GM06990 (cell line): ENCODE results near the gene DRICH1.
"Not testable (repeated sequence)": the region's sequence is repeated elsewhere in the genome, so short reads cannot be mapped to it uniquely, and the experiment has no call there.

Source experiments
- DNase-seq: peaks from one replicate; pipeline ENCODE4 v3.0.0-alpha.2; 2011; ENCODE audit not compliant: insufficient read length; ENCODE audit errors: extremely low read depth
- H3K27me3 ChIP-seq: replicated peaks from 2 replicates; pipeline ENCODE4 v1.6.0; 2011; ENCODE audit warnings: low read length; ENCODE audit not compliant: control insufficient read depth, insufficient read depth
- H3K36me3 ChIP-seq: 2 replicates; pipeline ENCODE4 v1.5.1; 2011; ENCODE audit warnings: low read length; ENCODE audit not compliant: control insufficient read depth, insufficient read depth
- H3K4me3 ChIP-seq: replicated peaks from 2 replicates; pipeline ENCODE4 v1.5.1; 2011; ENCODE audit warnings: low read depth, mild to moderate bottlenecking, control low read depth, low read length
- TF ChIP-seq, protein P1 (sequence below): IDR thresholded peaks from 2 replicates; pipeline ENCODE4 v1.5.1; 2011; ENCODE audit warnings: low read length, control low read depth, mild to moderate bottlenecking, inconsistent platforms; ENCODE audit not compliant: insufficient read depth, poor library complexity, severe bottlenecking

The DRICH1 gene

DNA sequence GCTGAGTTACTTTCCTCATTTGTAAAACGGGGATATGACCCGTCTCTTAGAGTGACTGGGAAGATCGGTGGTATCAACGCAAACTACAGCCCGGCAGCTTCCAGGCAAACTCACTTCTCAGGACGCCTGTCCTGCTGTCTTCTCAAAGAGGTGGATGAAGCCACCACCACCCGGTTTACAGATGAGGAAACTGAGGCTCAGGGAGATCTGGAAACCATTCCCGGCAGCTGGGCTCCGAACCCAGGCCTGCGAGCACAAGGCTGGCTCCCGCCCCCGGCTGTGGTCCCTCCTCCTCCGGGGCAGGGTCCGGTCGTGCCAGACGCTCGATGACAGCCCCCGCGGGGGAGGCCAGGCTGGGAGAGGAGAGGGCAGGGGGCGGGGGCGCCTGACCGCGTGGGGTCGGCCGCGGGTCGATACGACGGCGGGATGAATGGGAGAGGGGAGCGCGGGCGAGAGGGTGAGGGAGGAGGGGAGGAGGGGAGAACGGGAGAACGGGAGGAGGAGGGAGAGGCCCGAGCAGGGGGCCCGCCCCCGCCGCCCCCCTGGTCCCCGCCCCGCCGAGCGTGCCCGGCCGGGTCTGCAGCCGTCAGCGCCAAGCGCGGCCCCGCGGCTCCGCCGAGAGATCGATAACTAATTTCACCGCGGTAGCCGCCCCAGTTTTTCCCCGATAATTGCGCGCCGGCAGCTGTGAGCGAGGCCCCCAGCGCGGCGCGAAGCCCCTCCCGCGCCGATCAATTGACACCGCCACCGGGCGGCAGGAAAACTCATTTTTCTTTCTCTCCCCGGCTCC lies 66.0 kb downstream of the DRICH1 start:
- no peak for DNase-seq
- Histone ChIP-seq H3K4me3 (no peak overlapping the region), H3K27me3 (peaks cover 6% of the 10 kb centered on the region), H3K36me3 (no peaks in the 10 kb centered on the region)
- TF ChIP-seq, protein P1, sequence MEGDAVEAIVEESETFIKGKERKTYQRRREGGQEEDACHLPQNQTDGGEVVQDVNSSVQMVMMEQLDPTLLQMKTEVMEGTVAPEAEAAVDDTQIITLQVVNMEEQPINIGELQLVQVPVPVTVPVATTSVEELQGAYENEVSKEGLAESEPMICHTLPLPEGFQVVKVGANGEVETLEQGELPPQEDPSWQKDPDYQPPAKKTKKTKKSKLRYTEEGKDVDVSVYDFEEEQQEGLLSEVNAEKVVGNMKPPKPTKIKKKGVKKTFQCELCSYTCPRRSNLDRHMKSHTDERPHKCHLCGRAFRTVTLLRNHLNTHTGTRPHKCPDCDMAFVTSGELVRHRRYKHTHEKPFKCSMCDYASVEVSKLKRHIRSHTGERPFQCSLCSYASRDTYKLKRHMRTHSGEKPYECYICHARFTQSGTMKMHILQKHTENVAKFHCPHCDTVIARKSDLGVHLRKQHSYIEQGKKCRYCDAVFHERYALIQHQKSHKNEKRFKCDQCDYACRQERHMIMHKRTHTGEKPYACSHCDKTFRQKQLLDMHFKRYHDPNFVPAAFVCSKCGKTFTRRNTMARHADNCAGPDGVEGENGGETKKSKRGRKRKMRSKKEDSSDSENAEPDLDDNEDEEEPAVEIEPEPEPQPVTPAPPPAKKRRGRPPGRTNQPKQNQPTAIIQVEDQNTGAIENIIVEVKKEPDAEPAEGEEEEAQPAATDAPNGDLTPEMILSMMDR: no peak

DNA sequence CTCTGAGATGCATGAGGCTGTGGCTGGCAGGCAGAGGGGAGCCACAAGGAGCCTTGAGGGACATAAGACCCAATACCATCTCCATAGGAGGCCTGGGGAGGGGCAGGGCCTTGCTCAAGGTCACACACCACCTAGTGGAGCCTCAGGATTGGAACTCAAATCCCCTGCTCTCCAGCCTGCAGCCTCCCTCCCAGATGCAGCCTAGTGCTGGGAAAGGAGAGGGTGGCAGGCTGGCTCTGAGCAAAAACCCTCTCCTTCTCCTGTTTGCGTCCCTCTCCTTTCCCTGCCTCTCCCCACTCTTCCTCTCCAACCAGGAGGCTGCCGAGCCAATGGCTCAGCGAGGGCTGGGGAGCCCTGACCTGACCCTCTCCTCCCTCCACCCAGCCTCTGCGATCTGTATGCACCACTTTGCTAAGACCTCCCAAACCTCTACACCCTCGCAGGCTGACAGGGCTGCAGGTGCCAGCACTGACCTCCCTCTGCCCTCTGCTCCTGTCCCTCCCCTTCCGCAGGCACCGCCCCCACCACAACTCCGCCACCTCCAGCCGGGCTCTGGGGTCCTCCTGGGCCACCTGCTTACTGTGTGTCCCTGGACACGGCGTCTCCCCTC lies 66.7 kb downstream of the DRICH1 start:
- TF ChIP-seq, protein P1: no peak
- no peak for DNase-seq
- Histone ChIP-seq H3K36me3 (no peaks in the 10 kb centered on the region), H3K4me3 (no peak overlapping the region), H3K27me3 (peaks cover 6% of the 10 kb centered on the region)

GRCh38 chr22:23564276-23564675 lies 67.8 kb downstream of the DRICH1 start:
- TF ChIP-seq, protein P1: no peak
- peaks cover 4% of the 10 kb centered on the region for H3K27me3 ChIP-seq
- H3K4me3 ChIP-seq: no peak overlapping the region
- H3K36me3 ChIP-seq: no peaks in the 10 kb centered on the region
- DNase-seq: no peak

GRCh38 chr22:23563111-23563510 lies 69.0 kb downstream of the DRICH1 start:
- Histone ChIP-seq H3K4me3 (no peak overlapping the region), H3K36me3 (no peaks in the 10 kb centered on the region), H3K27me3 (peaks cover 4% of the 10 kb centered on the region)
- TF ChIP-seq, protein P1: no peak
- DNase-seq: no peak

DNA sequence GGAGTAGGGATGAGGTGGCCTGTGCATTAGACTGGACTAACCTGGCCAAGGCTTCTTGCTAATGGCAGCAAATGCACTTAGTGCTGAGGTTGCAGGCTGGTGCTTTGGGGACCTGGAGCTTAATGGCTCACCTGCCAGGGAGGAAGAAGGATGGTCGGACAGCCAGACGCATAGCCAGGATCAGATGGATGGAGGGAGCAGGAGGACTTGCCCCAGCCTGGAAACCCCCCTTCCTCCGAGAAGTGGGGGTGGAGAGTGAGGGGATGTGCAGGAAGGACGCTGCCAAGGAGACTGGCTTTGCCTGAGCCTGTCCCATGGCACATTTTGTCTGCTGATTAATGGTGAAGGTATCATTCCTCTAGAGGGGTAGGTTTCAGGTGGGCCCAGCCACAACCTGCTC lies 69.9 kb downstream of the DRICH1 start:
- DNase-seq: no peak
- TF ChIP-seq, protein P1: no peak
- Histone ChIP-seq H3K36me3 (no peaks in the 10 kb centered on the region), H3K27me3 (peaks cover 4% of the 10 kb centered on the region), H3K4me3 (no peak overlapping the region)

DNA sequence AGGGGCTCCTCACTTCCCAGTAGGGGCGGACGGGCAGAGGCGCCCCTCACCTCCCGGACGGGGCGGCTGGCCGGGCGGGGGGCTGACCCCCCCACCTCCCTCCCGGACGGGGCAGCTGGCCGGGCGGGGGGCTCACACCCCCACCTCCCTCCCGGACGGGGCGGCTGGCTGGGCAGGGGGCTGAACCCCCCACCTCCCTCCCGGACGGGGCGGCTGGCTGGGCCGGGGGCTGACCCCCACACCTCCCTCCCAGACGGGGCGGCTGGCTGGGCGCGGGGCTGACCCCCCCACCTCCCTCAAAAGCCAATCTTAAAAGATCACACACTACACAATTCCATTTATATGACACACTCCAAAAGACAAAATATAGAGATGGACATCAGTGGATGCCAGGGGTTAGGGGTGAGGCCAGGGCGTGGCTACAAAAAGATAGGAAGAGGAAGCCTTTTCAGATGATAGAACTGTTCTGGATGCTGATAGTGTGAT lies 71.1 kb downstream of the DRICH1 start:
- not testable (repeated sequence) for DNase-seq, H3K27me3 ChIP-seq, H3K4me3 ChIP-seq, H3K36me3 ChIP-seq

- not testable (repeated sequence) for H3K36me3 ChIP-seq, H3K27me3 ChIP-seq, DNase-seq, H3K4me3 ChIP-seq
Measured at GRCh38 chr22:23560215-23560614, 71.9 kb downstream of the DRICH1 start.
